H1 (cell line): ENCODE results near the gene GARS1. TPM values are rescaled to one million over a fixed set of nuclear protein-coding genes. Genes with fewer than 3 reads are reported as not detected.
A peak's percentile ranks its signal among the peaks of the same experiment; 100 is the strongest.

ENCODE experiments used
- CTCF ChIA-PET: fragments of 300-600 bp; sonication (Branson Sonifier 250); formaldehyde crosslinking; loops from one replicate; lab custom pipeline; 2021; ENCODE audit not compliant: partially characterized antibody; lab: Charles Lee
- POLR2A ChIA-PET: fragments of 300-600 bp; sonication (Branson Sonifier 250); formaldehyde crosslinking; loops from one replicate; lab custom pipeline; 2021; ENCODE audit warnings: inconsistent platforms; ENCODE audit not compliant: partially characterized antibody; lab: Charles Lee
- DNase-seq, 2 experiments: peaks; one replicate each; pipeline versions ENCODE4 v3.0.0 to v3.0.0-alpha.2; 2010 to 2022; ENCODE audit warnings: low spot score in 2 of 2, low read depth in 1 of 2, mixed read lengths in 1 of 2
- FAIRE-seq: peaks from 2 replicates; lab custom pipeline; 2011; peaks lifted over from hg19 to GRCh38; lab: Jason Lieb, UNC
- H2AFZ ChIP-seq: 2 replicates; pipeline ENCODE4 v1.8.1; 2012; ENCODE audit warnings: low read length, inconsistent platforms
- H2AK5ac ChIP-seq: 2 replicates; pipeline ENCODE4 v1.6.1; 2013; ENCODE audit warnings: low read depth, low read length
- H2BK120ac ChIP-seq: replicated peaks from 2 replicates; pipeline ENCODE3; 2013; ENCODE audit warnings: low read depth, low read length, inconsistent platforms
- H2BK12ac ChIP-seq: 2 replicates; pipeline ENCODE4 v1.6.1; 2013; ENCODE audit warnings: low read depth, low read length
- H2BK15ac ChIP-seq: 2 replicates; pipeline ENCODE4 v1.6.1; 2013; ENCODE audit warnings: low read length
- H2BK20ac ChIP-seq: 2 replicates; pipeline ENCODE4 v1.6.1; 2013; ENCODE audit warnings: low read length
- H2BK5ac ChIP-seq: 2 replicates; pipeline ENCODE4 v1.6.1; 2013; ENCODE audit warnings: low read depth, low read length
- H3K14ac ChIP-seq: 2 replicates; pipeline ENCODE4 v1.6.1; 2013; ENCODE audit warnings: inconsistent platforms; ENCODE audit not compliant: insufficient read length
- H3K18ac ChIP-seq: 2 replicates; pipeline ENCODE4 v1.6.1; 2013; ENCODE audit warnings: low read length; ENCODE audit errors: extremely low read depth
- H3K23ac ChIP-seq: 2 replicates; pipeline ENCODE4 v1.6.1; 2013; ENCODE audit warnings: inconsistent platforms; ENCODE audit not compliant: insufficient read length
- H3K23me2 ChIP-seq: 2 replicates; pipeline ENCODE4 v1.6.1; 2013; ENCODE audit warnings: low read depth, low read length
- H3K27ac ChIP-seq: 2 replicates; pipeline ENCODE4 v1.6.1; 2011; ENCODE audit warnings: low read depth, low read length, inconsistent platforms
- H3K27me3 ChIP-seq, 4 experiments: replicated peaks in 1 of 4; 1 replicate in 1 of 4; 2 replicates in 3 of 4; pipeline versions ENCODE4 v1.6.1 to v1.8.1; 2011 to 2013; ENCODE audit warnings: low read length in 3 of 4, mild to moderate bottlenecking in 3 of 4, inconsistent platforms in 2 of 4, mixed read lengths in 2 of 4, moderate library complexity in 1 of 4; ENCODE audit not compliant: control insufficient read depth in 3 of 4, insufficient read depth in 3 of 4; ENCODE audit errors: extremely low read depth in 1 of 4
- H3K36me3 ChIP-seq, 4 experiments: 2 replicates each; pipeline versions ENCODE4 v1.6.1 to v1.8.1; 2011 to 2013; ENCODE audit warnings: mild to moderate bottlenecking in 4 of 4, low read length in 3 of 4, moderate library complexity in 2 of 4, control low read depth in 1 of 4, inconsistent platforms in 1 of 4; ENCODE audit not compliant: insufficient read depth in 4 of 4, control insufficient read depth in 2 of 4
- H3K4ac ChIP-seq: replicated peaks from 2 replicates; pipeline ENCODE3; 2013; ENCODE audit warnings: low read length, low read depth, mixed read lengths, inconsistent platforms; ENCODE audit not compliant: insufficient read length
- H3K4me1 ChIP-seq, 4 experiments: replicated peaks in 1 of 4; 1 replicate in 1 of 4; 2 replicates in 3 of 4; pipeline versions ENCODE4 v1.6.1 to v1.8.1; 2011 to 2013; ENCODE audit warnings: low read length in 3 of 4, inconsistent platforms in 2 of 4, mixed read lengths in 1 of 4; ENCODE audit not compliant: insufficient read depth in 4 of 4, control insufficient read depth in 3 of 4
- H3K4me2 ChIP-seq, 2 experiments: 2 replicates each; pipeline versions ENCODE4 v1.6.1 to v1.8.1; 2011 to 2013; ENCODE audit warnings: low read depth in 2 of 2, low read length in 2 of 2, control low read depth in 1 of 2, inconsistent platforms in 1 of 2, mild to moderate bottlenecking in 1 of 2; ENCODE audit not compliant: insufficient read depth in 1 of 2
- H3K4me3 ChIP-seq, 4 experiments: fragments of 200-600, 300-600 bp in 1 of 4; sonication (generic), shearing (Covaris generic), sonication (Bioruptor Twin) in 1 of 4; 2 replicates each; pipeline versions ENCODE4 v1.5.1 to v1.8.1; 2011 to 2016; ENCODE audit warnings: low read length in 4 of 4, low read depth in 3 of 4, control low read depth in 2 of 4, inconsistent platforms in 2 of 4, mild to moderate bottlenecking in 2 of 4, mixed read lengths in 1 of 4, moderate library complexity in 1 of 4; ENCODE audit not compliant: insufficient read depth in 2 of 4; ENCODE audit errors: extremely low read depth in 1 of 4
- H3K56ac ChIP-seq: replicated peaks from 2 replicates; pipeline ENCODE3; 2013; ENCODE audit warnings: low read depth, mild to moderate bottlenecking, mixed read lengths, low read length, inconsistent platforms; ENCODE audit not compliant: insufficient read length
- H3K79me1 ChIP-seq: 2 replicates; pipeline ENCODE4 v1.6.1; 2013; ENCODE audit warnings: low read depth, low read length, control low read depth
- H3K79me2 ChIP-seq, 2 experiments: 2 replicates each; pipeline versions ENCODE4 v1.6.1 to v1.8.1; 2012 to 2013; ENCODE audit warnings: low read length in 2 of 2, mild to moderate bottlenecking in 2 of 2, inconsistent platforms in 1 of 2; ENCODE audit not compliant: insufficient read depth in 2 of 2, control insufficient read depth in 1 of 2
- H3K9ac ChIP-seq, 4 experiments: replicated peaks in 1 of 4; 1 replicate in 1 of 4; 2 replicates in 3 of 4; pipeline versions ENCODE4 v1.6.1 to v1.8.1; 2011 to 2013; ENCODE audit warnings: low read depth in 3 of 4, low read length in 3 of 4, control low read depth in 2 of 4, mild to moderate bottlenecking in 2 of 4, moderate library complexity in 2 of 4, inconsistent platforms in 1 of 4; ENCODE audit errors: extremely low read depth in 1 of 4
- H3K9me3 ChIP-seq, 2 experiments: 2 replicates each; pipeline versions ENCODE4 v1.6.1 to v1.8.1; 2012 to 2013; ENCODE audit warnings: mild to moderate bottlenecking in 2 of 2, moderate library complexity in 2 of 2, control low read depth in 1 of 2, inconsistent platforms in 1 of 2, low read depth in 1 of 2, low read length in 1 of 2, mixed read lengths in 1 of 2; ENCODE audit not compliant: insufficient read depth in 2 of 2
- H4K20me1 ChIP-seq, 2 experiments: replicated peaks in 1 of 2; 2 replicates each; pipeline versions ENCODE3 to v1.8.1; 2011 to 2013; ENCODE audit warnings: inconsistent platforms in 2 of 2, low read length in 2 of 2, mild to moderate bottlenecking in 1 of 2; ENCODE audit not compliant: insufficient read depth in 2 of 2, control insufficient read depth in 1 of 2
- H4K5ac ChIP-seq: 2 replicates; pipeline ENCODE4 v1.6.1; 2013; ENCODE audit warnings: low read length, low read depth, mixed read lengths, inconsistent platforms; ENCODE audit not compliant: insufficient read length
- H4K8ac ChIP-seq: 2 replicates; pipeline ENCODE4 v1.8.0; 2013; ENCODE audit warnings: mild to moderate bottlenecking, moderate library complexity, low read length, inconsistent platforms; ENCODE audit not compliant: insufficient read depth; ENCODE audit errors: extremely low read depth
- H4K91ac ChIP-seq: replicated peaks from 2 replicates; pipeline ENCODE3; 2013; ENCODE audit warnings: low read length, mixed read lengths, inconsistent platforms; ENCODE audit not compliant: insufficient read length
- NANOG ChIP-seq: IDR thresholded peaks from 2 replicates; pipeline ENCODE4 v1.6.1; 2011; ENCODE audit warnings: low read length, low read depth, mild to moderate bottlenecking, inconsistent platforms; ENCODE audit not compliant: insufficient read depth, poor library complexity, severe bottlenecking
- NRF1 ChIP-seq: IDR thresholded peaks from 2 replicates; pipeline ENCODE4 v1.6.1; 2011; ENCODE audit warnings: mild to moderate bottlenecking, low read depth, low read length, improper control_type of control experiment
- RAD21 ChIP-seq, 2 experiments: IDR thresholded peaks in 1 of 2; conservative IDR thresholded peaks in 1 of 2; 2 replicates each; pipeline ENCODE4 v1.6.1; 2011; ENCODE audit warnings: low read depth in 2 of 2, low read length in 2 of 2, improper control_type of control experiment in 1 of 2, inconsistent platforms in 1 of 2, mild to moderate bottlenecking in 1 of 2, moderate library complexity in 1 of 2
- SP4 ChIP-seq: IDR thresholded peaks from 2 replicates; pipeline ENCODE4 v1.6.1; 2012; ENCODE audit warnings: low read length, inconsistent platforms
- WGBS, 2 experiments: shearing (Covaris generic) in 1 of 2; methylation state at CpG; one replicate each; pipeline versions ENCODE4 v1.1.6 to v1.1.7; 2013 to 2015; ENCODE audit warnings: low lambda C conversion rate in 2 of 2, mixed read lengths in 2 of 2, inconsistent platforms in 1 of 2, low coverage in 1 of 2, missing lambda C conversion rate in 1 of 2; ENCODE audit not compliant: insufficient replicate concordance in 2 of 2, insufficient coverage in 1 of 2, insufficient read length in 1 of 2; ENCODE audit errors: extremely low coverage in 1 of 2, missing lambda C conversion rate in 1 of 2; 5-methylcytosine and 5-hydroxymethylcytosine counted together
- polyA plus RNA-seq, 7 experiments: library from polyadenylated mRNA; depleted of rRNA in 3 of 7; stranded (reverse) in 5 of 7; unstranded in 2 of 7; fragments of >200 nt in 5 of 7; fragments of 200-250 nt in 2 of 7; gene quantifications; 1 replicate in 5 of 7; 2 replicates in 1 of 7; 4 replicates in 1 of 7; pipeline versions ENCODE4 v1.2.1 to v1.2.3, GENCODE V29; 2011 to 2013; ENCODE audit warnings: missing spikeins in 2 of 7, mixed read lengths in 2 of 7
- total RNA-seq: library from RNA; stranded (reverse); fragmentation: NEBNext Ultra II Directional; extraction: Animal tissue kit (Norgen Biotek cat#: 25700); gene quantifications from 2 replicates; pipeline ENCODE4 v1.2.1, GENCODE V29; 2021

GARS1 gene
- total and polyA plus RNA-seq, 2 of the 8 experiments (the other 6 are each of a cell fraction or from before 2014, with no cell fraction given), result 270 to 476 TPM

- Histone ChIP-seq H3K4me2 (no peak overlapping the region), H3K27me3 (no peaks in the 10 kb centered on the region), H2BK12ac (no peak overlapping the region), H3K4me1 (peaks cover 2 to 7% (median 5%) of the 10 kb centered on the region in 4 experiments; a peak in 5 of 7 replicates), H3K23me2 (no peaks in the 10 kb centered on the region), H2BK5ac (no peak overlapping the region), H3K23ac (no peak overlapping the region), H3K14ac (no peak overlapping the region), H3K4ac (no peak overlapping the region), H3K9me3 (no peaks in the 10 kb centered on the region), H4K20me1 (no peaks in the 10 kb centered on the region), H2AK5ac (no peak overlapping the region), H2AFZ (no peak overlapping the region), H4K5ac (no peak overlapping the region), H2BK15ac (no peak overlapping the region), H4K8ac (peak overlapping the region; percentile 47; the same call in 1 of the 2 replicates), H3K4me3 (no peak overlapping the region), H3K79me1 (no peaks in the 10 kb centered on the region), H3K27ac (no peak overlapping the region), H3K56ac (no peak overlapping the region), H3K9ac (no peak overlapping the region), H3K36me3 (no peaks in the 10 kb centered on the region), H2BK120ac (no peak overlapping the region), H3K79me2 (no peaks in the 10 kb centered on the region), H3K18ac (no peak overlapping the region), H4K91ac (no peak overlapping the region), H2BK20ac (no peak overlapping the region)
- DNase-seq (peak; percentile 78 to 90), FAIRE-seq (peak; percentile 70)
- POLR2A ChIA-PET, result interaction anchor here (0.9 to 2.0 kb wide), 7 partner anchors 14 to 288 kb away, joined by 3 to 6 read pairs (median 4); partner anchors contain the start of gene ZNRF2
- 40% methylated on average over 7 of the region's 7 CpGs; no CpG with 5 or more reads in 1 of the 2 experiments for WGBS, 2 experiments
- CTCF ChIA-PET, result interaction anchor here (0.6 to 11.1 kb wide), 62 partner anchors 8 to 576 kb away, joined by 3 to 214 read pairs (median 4); partner anchors contain the start of genes MTURN and NOD1
- TF ChIP-seq RAD21 (IDR thresholded peaks at IDR 0.05 in 1 of 2, conservative IDR thresholded peaks at IDR 0.05 in 1 of 2; ENCODE audit: low read depth in 2 of 2, low read length in 2 of 2), result peak; percentile 97 to 99
- no peak for TF ChIP-seq NANOG
- no peak for TF ChIP-seq SP4
- TF ChIP-seq NRF1, result no peak
Measured at GRCh38 chr7:30564243-30564892, 30.3 kb upstream of the GARS1 start.
